Type B pancreatic cell (in vitro differentiated cells): Measurements from ENCODE around the gene LZTFL1. TPM values are rescaled to one million over a fixed set of nuclear protein-coding genes. Genes with fewer than 3 reads are reported as not detected.

Source experiments
- DNase-seq: peaks from one replicate; pipeline ENCODE4 v3.0.0; 2021; ENCODE audit warnings: mixed read lengths; ENCODE audit not compliant: unreplicated experiment; ENCODE audit errors: extremely low spot score
- H3K27ac Mint-ChIP-seq: 2 replicates; pipeline ENCODE4 v1.8.0; 2021; ENCODE audit warnings: mild to moderate bottlenecking, mixed read lengths
- H3K27me3 Mint-ChIP-seq: 2 replicates; pipeline ENCODE4 v1.8.0; 2021; ENCODE audit warnings: mixed read lengths
- H3K36me3 Mint-ChIP-seq: 2 replicates; pipeline ENCODE4 v1.8.0; 2021; ENCODE audit warnings: mixed read lengths
- H3K4me1 Mint-ChIP-seq: one replicate; pipeline ENCODE4 v1.8.0; 2021; ENCODE audit warnings: mixed read lengths; ENCODE audit not compliant: unreplicated experiment
- H3K4me3 Mint-ChIP-seq: 2 replicates; pipeline ENCODE4 v1.8.0; 2021; ENCODE audit warnings: mild to moderate bottlenecking, mixed read lengths
- H3K9me3 Mint-ChIP-seq: 2 replicates; pipeline ENCODE4 v1.8.0; 2021; ENCODE audit warnings: mixed read lengths
- CTCF ChIP-seq: fragments of 200-600 bp; sonication (generic); conservative IDR thresholded peaks from 2 replicates; pipeline ENCODE4 v1.5.0; 2021; ENCODE audit warnings: antibody characterized with exemption, mild to moderate bottlenecking
- total RNA-seq: library from RNA; stranded (reverse); gene quantifications from 2 replicates; pipeline ENCODE4 v1.2.1, GENCODE V29; 2021; ENCODE audit warnings: low replicate concordance

Gene LZTFL1
- total RNA-seq, 1 donor from 2014 or later, result 36.0 TPM

DNA sequence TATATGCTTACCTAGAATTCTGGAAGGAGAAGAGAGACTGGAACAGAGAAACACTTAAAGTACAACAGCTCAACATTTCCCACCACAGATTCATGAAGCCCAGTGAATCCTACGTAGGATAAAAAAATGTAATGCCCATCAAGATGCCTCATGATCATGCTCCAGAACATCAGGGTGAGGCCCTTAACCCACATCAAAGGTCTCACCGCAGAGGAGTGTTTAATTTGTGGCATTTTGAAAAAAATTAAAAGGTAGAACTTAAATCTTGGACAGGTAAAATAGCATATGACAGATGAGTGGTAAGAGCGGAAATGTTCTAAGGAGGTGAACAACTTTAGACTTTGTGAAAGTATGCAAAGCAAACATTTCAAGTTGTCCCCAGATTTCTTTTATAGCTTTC is 35.8 kb downstream of the LZTFL1 start:
- no peak overlapping the region for H3K4me3 Mint-ChIP-seq
- H3K27me3 Mint-ChIP-seq, result peaks cover 4% of the 10 kb centered on the region
- H3K4me1 Mint-ChIP-seq, result peaks cover 8% of the 10 kb centered on the region
- DNase-seq, result no peak
- H3K36me3 Mint-ChIP-seq, result peaks cover 4% of the 10 kb centered on the region
- no peak for TF ChIP-seq CTCF
- H3K27ac Mint-ChIP-seq, result no peak overlapping the region
- no peaks in the 10 kb centered on the region for H3K9me3 Mint-ChIP-seq

DNA sequence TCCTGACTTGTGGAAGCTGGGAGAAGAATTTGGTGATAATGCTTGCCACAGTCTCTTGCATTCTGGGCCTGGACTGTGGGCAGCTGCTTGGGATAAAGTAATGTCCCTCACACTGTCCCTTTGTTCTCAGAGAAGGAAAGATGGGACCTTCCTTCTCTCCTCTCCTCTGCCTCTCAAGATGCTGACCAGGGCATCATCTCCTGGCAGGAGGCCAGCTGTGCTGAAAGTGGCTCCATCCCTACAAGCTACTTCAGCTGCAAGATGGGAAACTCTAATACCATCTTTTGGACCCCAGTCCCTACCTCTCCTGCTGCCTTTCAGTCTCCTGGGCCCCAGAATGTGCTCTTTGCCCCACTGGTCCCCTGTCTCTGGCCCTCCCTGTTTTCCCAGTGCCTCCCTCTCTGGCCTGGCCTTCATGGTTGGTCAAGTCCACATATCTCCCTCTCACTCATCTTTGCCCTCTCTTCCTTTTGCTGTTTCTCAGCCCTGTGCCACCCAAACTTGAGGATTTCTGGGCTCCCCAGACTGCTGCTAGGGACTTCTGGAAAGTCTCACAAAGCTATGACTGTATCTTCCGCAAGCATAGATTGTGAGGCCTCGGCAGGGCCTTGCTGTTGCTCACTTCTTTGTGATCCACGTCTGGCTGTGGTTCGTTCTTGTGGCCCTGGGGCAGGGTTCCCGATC is 38.5 kb downstream of the LZTFL1 start:
- H3K4me1 Mint-ChIP-seq, result peaks cover 5% of the 10 kb centered on the region
- no peak overlapping the region for H3K27ac Mint-ChIP-seq
- peak; percentile 40 for DNase-seq
- H3K9me3 Mint-ChIP-seq, result no peaks in the 10 kb centered on the region
- H3K27me3 Mint-ChIP-seq, result peaks cover 18% of the 10 kb centered on the region
- no peak for TF ChIP-seq CTCF
- H3K4me3 Mint-ChIP-seq, result no peak overlapping the region
- peaks cover 4% of the 10 kb centered on the region for H3K36me3 Mint-ChIP-seq

- peak; percentile 13 for DNase-seq
- H3K4me1 Mint-ChIP-seq, result no peaks in the 10 kb centered on the region
- no peak overlapping the region for H3K27ac Mint-ChIP-seq
- peaks cover 4% of the 10 kb centered on the region for H3K36me3 Mint-ChIP-seq
- no peaks in the 10 kb centered on the region for H3K9me3 Mint-ChIP-seq
- peaks cover 31% of the 10 kb centered on the region for H3K27me3 Mint-ChIP-seq
- H3K4me3 Mint-ChIP-seq, result no peak overlapping the region
- no peak for TF ChIP-seq CTCF
Observed at GRCh38 chr3:45802146-45802545, 39.8 kb downstream of the LZTFL1 start.

GRCh38 chr3:45800611-45801010 is 41.3 kb downstream of the LZTFL1 start:
- no peak for TF ChIP-seq CTCF
- Mint-ChIP-seq H3K27me3 (peaks cover 44% of the 10 kb centered on the region), H3K4me3 (no peak overlapping the region)

DNA sequence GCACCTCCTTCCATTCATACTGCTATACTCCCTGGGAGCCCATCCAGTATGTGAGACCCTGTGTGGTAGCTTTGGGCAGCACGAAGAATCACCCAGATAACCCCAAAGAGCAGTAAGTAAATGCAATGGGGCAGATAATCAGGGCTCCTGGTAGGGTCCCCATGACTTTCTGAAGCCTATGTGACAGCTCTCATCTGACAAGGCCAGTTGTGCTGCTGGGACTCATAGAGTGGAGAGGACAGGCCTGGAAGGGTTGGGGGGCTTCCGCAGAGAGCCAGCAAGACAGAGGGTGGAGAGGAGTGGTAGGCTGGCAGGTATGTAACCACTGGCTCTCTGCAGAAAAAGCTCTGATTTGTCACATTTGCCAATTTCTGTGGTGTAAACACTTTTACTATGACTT is 42.3 kb downstream of the LZTFL1 start:
- no peak overlapping the region for H3K27ac Mint-ChIP-seq
- DNase-seq, result peak; percentile 34
- no peak for TF ChIP-seq CTCF
- H3K4me1 Mint-ChIP-seq, result peaks cover 4% of the 10 kb centered on the region
- peaks cover 54% of the 10 kb centered on the region for H3K27me3 Mint-ChIP-seq
- H3K9me3 Mint-ChIP-seq, result no peaks in the 10 kb centered on the region
- H3K4me3 Mint-ChIP-seq, result no peak overlapping the region
- H3K36me3 Mint-ChIP-seq, result no peaks in the 10 kb centered on the region

More at GRCh38 chr3:45800611-45801010, 41.3 kb downstream of the LZTFL1 start:
- Mint-ChIP-seq H3K4me1 (peaks cover 4% of the 10 kb centered on the region), H3K36me3 (no peaks in the 10 kb centered on the region), H3K9me3 (no peaks in the 10 kb centered on the region), H3K27ac (no peak overlapping the region)
- DNase-seq, result no peak
